Measurements from ENCODE around the gene WDR31.

GRCh38 chr9:113319054-113319453 is 21.0 kb downstream of the WDR31 start:
- TF ChIP-seq POLR2A (IDR thresholded peaks at IDR 0.05): no peak
- TF ChIP-seq, protein P1, sequence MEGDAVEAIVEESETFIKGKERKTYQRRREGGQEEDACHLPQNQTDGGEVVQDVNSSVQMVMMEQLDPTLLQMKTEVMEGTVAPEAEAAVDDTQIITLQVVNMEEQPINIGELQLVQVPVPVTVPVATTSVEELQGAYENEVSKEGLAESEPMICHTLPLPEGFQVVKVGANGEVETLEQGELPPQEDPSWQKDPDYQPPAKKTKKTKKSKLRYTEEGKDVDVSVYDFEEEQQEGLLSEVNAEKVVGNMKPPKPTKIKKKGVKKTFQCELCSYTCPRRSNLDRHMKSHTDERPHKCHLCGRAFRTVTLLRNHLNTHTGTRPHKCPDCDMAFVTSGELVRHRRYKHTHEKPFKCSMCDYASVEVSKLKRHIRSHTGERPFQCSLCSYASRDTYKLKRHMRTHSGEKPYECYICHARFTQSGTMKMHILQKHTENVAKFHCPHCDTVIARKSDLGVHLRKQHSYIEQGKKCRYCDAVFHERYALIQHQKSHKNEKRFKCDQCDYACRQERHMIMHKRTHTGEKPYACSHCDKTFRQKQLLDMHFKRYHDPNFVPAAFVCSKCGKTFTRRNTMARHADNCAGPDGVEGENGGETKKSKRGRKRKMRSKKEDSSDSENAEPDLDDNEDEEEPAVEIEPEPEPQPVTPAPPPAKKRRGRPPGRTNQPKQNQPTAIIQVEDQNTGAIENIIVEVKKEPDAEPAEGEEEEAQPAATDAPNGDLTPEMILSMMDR (IDR thresholded peaks at IDR 0.05): no peak
